DOHH2 (cell line): ENCODE results near the gene GPR65.

Source experiments
- H3F3A ChIP-seq: fragments of 200-600 bp; sonication (generic), shearing (Covaris generic); 2 replicates; pipeline ENCODE4 v1.6.0; 2016; ENCODE audit warnings: antibody characterized with exemption, mild to moderate bottlenecking; ENCODE audit not compliant: control insufficient read depth, insufficient read depth
- H3K27ac ChIP-seq: fragments of 200-600 bp; sonication (generic); 2 replicates; pipeline ENCODE4 v1.5.1; 2014; ENCODE audit warnings: low read depth, mild to moderate bottlenecking, low read length, moderate library complexity
- H3K27me3 ChIP-seq: fragments of 200-600 bp; sonication (generic); 2 replicates; pipeline ENCODE4 v1.6.1; 2014; ENCODE audit warnings: mild to moderate bottlenecking, low read length, mixed read lengths; ENCODE audit not compliant: control insufficient read depth
- H3K36me3 ChIP-seq: fragments of 200-600 bp; sonication (generic); 2 replicates; pipeline ENCODE4 v1.6.1; 2014; ENCODE audit warnings: mild to moderate bottlenecking, low read length, moderate library complexity, mixed read lengths; ENCODE audit not compliant: control insufficient read depth
- H3K4me1 ChIP-seq: fragments of 200-600 bp; sonication (generic); 2 replicates; pipeline ENCODE4 v1.6.1; 2014; ENCODE audit warnings: mild to moderate bottlenecking, low read length, mixed read lengths; ENCODE audit not compliant: control insufficient read depth
- H3K4me2 ChIP-seq: fragments of 200-600 bp; sonication (generic); 2 replicates; pipeline ENCODE4 v1.6.0; 2014; ENCODE audit warnings: mild to moderate bottlenecking, low read length, moderate library complexity
- H3K4me3 ChIP-seq: fragments of 200-600 bp; sonication (generic); 2 replicates; pipeline ENCODE4 v1.5.1; 2014; ENCODE audit warnings: mild to moderate bottlenecking, low read length, mixed read lengths
- H3K79me2 ChIP-seq: fragments of 200-600 bp; sonication (generic); 2 replicates; pipeline ENCODE4 v1.6.1; 2014; ENCODE audit warnings: mild to moderate bottlenecking, low read length, mixed read lengths; ENCODE audit not compliant: control insufficient read depth
- H3K9me2 ChIP-seq: fragments of 200-600 bp; sonication (generic); replicated peaks from 2 replicates; pipeline ENCODE4 v1.6.1; 2014; ENCODE audit warnings: mild to moderate bottlenecking, low read length, mixed read lengths; ENCODE audit not compliant: control insufficient read depth
- H3K9me3 ChIP-seq: fragments of 200-600 bp; sonication (generic); 2 replicates; pipeline ENCODE4 v1.6.1; 2014; ENCODE audit warnings: antibody characterized with exemption, low read length, mixed read lengths; ENCODE audit not compliant: control insufficient read depth, insufficient read depth
- H4K20me1 ChIP-seq: fragments of 200-600 bp; sonication (generic); 2 replicates; pipeline ENCODE4 v1.6.0; 2014; ENCODE audit warnings: low read depth, mild to moderate bottlenecking, antibody characterized with exemption, low read length, moderate library complexity; ENCODE audit not compliant: control insufficient read depth, insufficient read depth
- EZH2phosphoT487 ChIP-seq: fragments of 200-600 bp; sonication (generic); IDR thresholded peaks from 2 replicates; pipeline ENCODE4 v1.6.1; 2017; ENCODE audit warnings: borderline replicate concordance, mild to moderate bottlenecking, antibody characterized with exemption, low read length, moderate library complexity, mixed read lengths
- TF ChIP-seq, protein P1 (sequence below): fragments of 200-600 bp; sonication (generic); IDR thresholded peaks from one replicate; pipeline ENCODE4 v1.5.1; 2014; ENCODE audit warnings: antibody characterized with exemption, mild to moderate bottlenecking, low read depth, low read length; ENCODE audit not compliant: poor library complexity, severe bottlenecking

The GPR65 gene

GRCh38 chr14:88040146-88040545 is 35.2 kb downstream of the GPR65 start:
- Histone ChIP-seq H3F3A (no peaks in the 10 kb centered on the region), H3K4me1 (no peaks in the 10 kb centered on the region), H3K27me3 (peaks cover 4% of the 10 kb centered on the region; the same call in 1 of the 2 replicates), H3K4me2 (no peak overlapping the region), H3K9me3 (no peaks in the 10 kb centered on the region), H4K20me1 (no peaks in the 10 kb centered on the region), H3K9me2 (no peaks in the 10 kb centered on the region), H3K27ac (no peak overlapping the region), H3K79me2 (no peaks in the 10 kb centered on the region), H3K36me3 (no peaks in the 10 kb centered on the region), H3K4me3 (no peak overlapping the region)
- no peak for TF ChIP-seq EZH2phosphoT487
- TF ChIP-seq, protein P1, sequence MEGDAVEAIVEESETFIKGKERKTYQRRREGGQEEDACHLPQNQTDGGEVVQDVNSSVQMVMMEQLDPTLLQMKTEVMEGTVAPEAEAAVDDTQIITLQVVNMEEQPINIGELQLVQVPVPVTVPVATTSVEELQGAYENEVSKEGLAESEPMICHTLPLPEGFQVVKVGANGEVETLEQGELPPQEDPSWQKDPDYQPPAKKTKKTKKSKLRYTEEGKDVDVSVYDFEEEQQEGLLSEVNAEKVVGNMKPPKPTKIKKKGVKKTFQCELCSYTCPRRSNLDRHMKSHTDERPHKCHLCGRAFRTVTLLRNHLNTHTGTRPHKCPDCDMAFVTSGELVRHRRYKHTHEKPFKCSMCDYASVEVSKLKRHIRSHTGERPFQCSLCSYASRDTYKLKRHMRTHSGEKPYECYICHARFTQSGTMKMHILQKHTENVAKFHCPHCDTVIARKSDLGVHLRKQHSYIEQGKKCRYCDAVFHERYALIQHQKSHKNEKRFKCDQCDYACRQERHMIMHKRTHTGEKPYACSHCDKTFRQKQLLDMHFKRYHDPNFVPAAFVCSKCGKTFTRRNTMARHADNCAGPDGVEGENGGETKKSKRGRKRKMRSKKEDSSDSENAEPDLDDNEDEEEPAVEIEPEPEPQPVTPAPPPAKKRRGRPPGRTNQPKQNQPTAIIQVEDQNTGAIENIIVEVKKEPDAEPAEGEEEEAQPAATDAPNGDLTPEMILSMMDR: no peak

- H3K4me3 ChIP-seq: no peak overlapping the region
- H3K4me1 ChIP-seq: no peaks in the 10 kb centered on the region
- peaks cover 4% of the 10 kb centered on the region; the same call in 1 of the 2 replicates for H3K27me3 ChIP-seq
- no peaks in the 10 kb centered on the region for H3F3A ChIP-seq
- H3K9me2 ChIP-seq: no peaks in the 10 kb centered on the region
- no peaks in the 10 kb centered on the region for H3K36me3 ChIP-seq
- H4K20me1 ChIP-seq: no peaks in the 10 kb centered on the region
- no peaks in the 10 kb centered on the region for H3K79me2 ChIP-seq
- no peak overlapping the region for H3K27ac ChIP-seq
- TF ChIP-seq, protein P1: no peak
- no peak for TF ChIP-seq EZH2phosphoT487
- H3K9me3 ChIP-seq: no peaks in the 10 kb centered on the region
- H3K4me2 ChIP-seq: no peak overlapping the region
These were observed 38.9 kb downstream of the GPR65 start for GRCh38 chr14:88043529-88044443.

DNA sequence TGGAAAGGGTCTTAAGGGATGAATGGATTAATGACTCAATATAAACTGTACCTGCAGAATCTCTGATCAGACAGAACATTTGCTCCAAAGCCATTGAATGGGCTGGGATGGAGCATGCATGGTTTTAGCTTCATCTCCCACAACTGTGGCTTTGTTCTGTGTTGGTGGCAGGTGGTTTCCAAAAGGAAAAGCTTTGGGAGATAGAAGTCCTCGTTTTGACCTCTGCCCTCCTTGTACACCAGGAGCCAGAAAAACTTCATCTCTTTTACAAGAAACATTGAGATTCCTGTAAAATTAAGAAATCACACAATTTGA is 39.5 kb downstream of the GPR65 start:
- Histone ChIP-seq H3K4me2 (no peak overlapping the region), H3F3A (no peaks in the 10 kb centered on the region), H3K9me3 (no peaks in the 10 kb centered on the region), H3K4me3 (no peak overlapping the region), H3K27ac (no peak overlapping the region), H3K9me2 (no peaks in the 10 kb centered on the region), H3K36me3 (no peaks in the 10 kb centered on the region), H4K20me1 (no peaks in the 10 kb centered on the region), H3K27me3 (peaks cover under 1% of the 10 kb centered on the region; the same call in 1 of the 2 replicates), H3K4me1 (no peaks in the 10 kb centered on the region), H3K79me2 (no peaks in the 10 kb centered on the region)
- TF ChIP-seq, protein P1: no peak
- no peak for TF ChIP-seq EZH2phosphoT487
